ENCODE data around the gene DHTKD1.

DNA sequence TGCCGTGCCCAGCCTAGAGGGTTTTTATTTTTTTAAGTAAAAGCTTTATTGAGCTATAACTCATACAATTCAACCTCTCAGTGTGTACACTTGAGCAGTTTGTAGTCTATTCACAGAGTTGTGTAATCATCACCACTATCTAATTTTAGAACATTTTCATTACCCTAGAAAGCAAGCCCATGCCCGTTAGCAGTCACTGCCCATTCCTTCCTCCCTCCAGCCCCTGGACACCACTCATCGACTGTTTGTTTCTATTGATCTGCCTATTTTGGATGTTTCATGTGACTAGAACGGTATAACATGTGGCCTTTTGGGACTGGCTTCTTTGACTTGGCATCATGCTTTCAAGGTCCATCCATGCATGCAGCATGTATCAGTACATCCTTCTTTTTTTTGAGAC is 35.0 kb downstream of the DHTKD1 start:
- TF ChIP-seq, protein P1, sequence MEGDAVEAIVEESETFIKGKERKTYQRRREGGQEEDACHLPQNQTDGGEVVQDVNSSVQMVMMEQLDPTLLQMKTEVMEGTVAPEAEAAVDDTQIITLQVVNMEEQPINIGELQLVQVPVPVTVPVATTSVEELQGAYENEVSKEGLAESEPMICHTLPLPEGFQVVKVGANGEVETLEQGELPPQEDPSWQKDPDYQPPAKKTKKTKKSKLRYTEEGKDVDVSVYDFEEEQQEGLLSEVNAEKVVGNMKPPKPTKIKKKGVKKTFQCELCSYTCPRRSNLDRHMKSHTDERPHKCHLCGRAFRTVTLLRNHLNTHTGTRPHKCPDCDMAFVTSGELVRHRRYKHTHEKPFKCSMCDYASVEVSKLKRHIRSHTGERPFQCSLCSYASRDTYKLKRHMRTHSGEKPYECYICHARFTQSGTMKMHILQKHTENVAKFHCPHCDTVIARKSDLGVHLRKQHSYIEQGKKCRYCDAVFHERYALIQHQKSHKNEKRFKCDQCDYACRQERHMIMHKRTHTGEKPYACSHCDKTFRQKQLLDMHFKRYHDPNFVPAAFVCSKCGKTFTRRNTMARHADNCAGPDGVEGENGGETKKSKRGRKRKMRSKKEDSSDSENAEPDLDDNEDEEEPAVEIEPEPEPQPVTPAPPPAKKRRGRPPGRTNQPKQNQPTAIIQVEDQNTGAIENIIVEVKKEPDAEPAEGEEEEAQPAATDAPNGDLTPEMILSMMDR (IDR thresholded peaks at IDR 0.05 in 2 of 3, conservative IDR thresholded peaks at IDR 0.05 in 1 of 3; ENCODE audit: control insufficient read depth in 2 of 3, extremely low read depth in 1 of 3, insufficient read depth in 1 of 3, low read depth in 3 of 3, low read length in 3 of 3) = no peak
- TF ChIP-seq ZZZ3 (IDR thresholded peaks at IDR 0.05; ENCODE audit: control insufficient read depth, insufficient read length, low read depth) = no peak
- no peak for TF ChIP-seq CHD4 (IDR thresholded peaks at IDR 0.05)
- no peak for TF ChIP-seq CREB1 (IDR thresholded peaks at IDR 0.05; ENCODE audit: low read depth)
- no peak for TF ChIP-seq FOXM1 (IDR thresholded peaks at IDR 0.05; ENCODE audit: low read depth, low read length)
